Lower lobe of right lung (tissue), 2 donors: ENCODE results near the gene BEND7. TPM values are rescaled to one million over a fixed set of nuclear protein-coding genes. Genes with fewer than 3 reads are reported as not detected.
A peak's percentile ranks its signal among the peaks of the same experiment; 100 is the strongest.

Source experiments
- ATAC-seq, 2 donors: fragments of 200-7000 bp; cut with Tn5 transposase; one replicate each; pipeline ENCODE4 v1.9.1; 2020 to 2022; ENCODE audit warnings: mild to moderate bottlenecking in 2 of 2, moderate library complexity in 2 of 2
- DNase-seq: peaks from one replicate; pipeline ENCODE4 v3.0.0-alpha.2; 2020
- H3K27ac ChIP-seq: fragments of 200-600 bp; one replicate; pipeline ENCODE4 v1.8.0; 2022
- H3K27me3 ChIP-seq: fragments of 200-600 bp; one replicate; pipeline ENCODE4 v1.8.0; 2022; ENCODE audit warnings: low read depth
- H3K36me3 ChIP-seq: fragments of 200-600 bp; one replicate; pipeline ENCODE4 v1.8.0; 2022; ENCODE audit warnings: mild to moderate bottlenecking
- H3K4me1 ChIP-seq: fragments of 200-600 bp; one replicate; pipeline ENCODE4 v1.8.0; 2022
- H3K4me3 ChIP-seq: fragments of 200-600 bp; one replicate; pipeline ENCODE4 v1.8.0; 2022; ENCODE audit warnings: mild to moderate bottlenecking
- H3K9me3 ChIP-seq: fragments of 200-600 bp; one replicate; pipeline ENCODE4 v1.8.0; 2022
- intact Hi-C: fragments of 100-400 bp; cut with DNase I; formaldehyde crosslinking; loops from one replicate; pipeline ENCODE4 v1.11.0; 2022
- total RNA-seq: library from RNA; stranded (reverse); fragmentation: NEBNext Ultra II Directional; extraction: Animal tissue kit (Norgen Biotek cat#: 25700); gene quantifications from one replicate; pipeline ENCODE4 v1.2.1, GENCODE V29; 2021
- TF ChIP-seq, protein P1 (sequence below): fragments of 200-600 bp; IDR thresholded peaks from one replicate; pipeline ENCODE4 v1.8.0; 2022; ENCODE audit warnings: antibody characterized with exemption, mild to moderate bottlenecking
- donor health status: DM: no; HTN: yes; CAD: no; lungs with severe emphysema.

Gene BEND7
- total RNA-seq, 1 donor from 2014 or later, result 16.9 TPM

DNA sequence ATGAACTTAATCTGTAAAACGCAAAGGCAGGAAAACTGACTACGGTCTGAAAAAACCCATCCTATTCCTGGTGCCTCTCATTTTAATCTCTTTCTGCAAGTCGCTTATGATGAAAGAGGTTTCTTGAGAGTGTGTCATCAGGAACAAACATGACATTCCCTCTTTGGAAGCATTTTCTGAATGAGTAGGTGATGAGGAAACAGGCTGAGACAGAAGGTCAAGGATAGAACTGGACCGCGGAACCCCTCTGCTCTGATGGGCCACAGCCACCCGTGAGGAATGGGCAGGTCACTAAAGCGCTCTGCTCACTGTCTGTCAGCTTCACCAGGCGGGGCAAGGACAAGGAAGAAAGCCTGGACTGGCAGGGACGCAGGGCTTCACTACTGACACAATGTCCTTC, 28.6 kb downstream of the BEND7 start:
- no peak overlapping the region for H3K27ac ChIP-seq
- TF ChIP-seq, protein P1, sequence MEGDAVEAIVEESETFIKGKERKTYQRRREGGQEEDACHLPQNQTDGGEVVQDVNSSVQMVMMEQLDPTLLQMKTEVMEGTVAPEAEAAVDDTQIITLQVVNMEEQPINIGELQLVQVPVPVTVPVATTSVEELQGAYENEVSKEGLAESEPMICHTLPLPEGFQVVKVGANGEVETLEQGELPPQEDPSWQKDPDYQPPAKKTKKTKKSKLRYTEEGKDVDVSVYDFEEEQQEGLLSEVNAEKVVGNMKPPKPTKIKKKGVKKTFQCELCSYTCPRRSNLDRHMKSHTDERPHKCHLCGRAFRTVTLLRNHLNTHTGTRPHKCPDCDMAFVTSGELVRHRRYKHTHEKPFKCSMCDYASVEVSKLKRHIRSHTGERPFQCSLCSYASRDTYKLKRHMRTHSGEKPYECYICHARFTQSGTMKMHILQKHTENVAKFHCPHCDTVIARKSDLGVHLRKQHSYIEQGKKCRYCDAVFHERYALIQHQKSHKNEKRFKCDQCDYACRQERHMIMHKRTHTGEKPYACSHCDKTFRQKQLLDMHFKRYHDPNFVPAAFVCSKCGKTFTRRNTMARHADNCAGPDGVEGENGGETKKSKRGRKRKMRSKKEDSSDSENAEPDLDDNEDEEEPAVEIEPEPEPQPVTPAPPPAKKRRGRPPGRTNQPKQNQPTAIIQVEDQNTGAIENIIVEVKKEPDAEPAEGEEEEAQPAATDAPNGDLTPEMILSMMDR, result no peak
- DNase-seq, result no peak
- no peak for ATAC-seq
- H3K9me3 ChIP-seq, result no peaks in the 10 kb centered on the region
- no peaks in the 10 kb centered on the region for H3K4me1 ChIP-seq
- no peak overlapping the region for H3K4me3 ChIP-seq
- intact Hi-C loops, result no loop called here
- no peaks in the 10 kb centered on the region for H3K27me3 ChIP-seq
- peaks cover 22% of the 10 kb centered on the region for H3K36me3 ChIP-seq

GRCh38 chr10:13499150-13499549, 29.7 kb downstream of the BEND7 start:
- H3K27me3 ChIP-seq, result no peaks in the 10 kb centered on the region
- H3K27ac ChIP-seq, result no peak overlapping the region
- H3K4me3 ChIP-seq, result no peak overlapping the region
- H3K4me1 ChIP-seq, result no peaks in the 10 kb centered on the region
- TF ChIP-seq, protein P1, result no peak
- ATAC-seq (no peak), DNase-seq (no peak)
- intact Hi-C loops, result no loop called here
- H3K36me3 ChIP-seq, result peaks cover 22% of the 10 kb centered on the region
- H3K9me3 ChIP-seq, result no peaks in the 10 kb centered on the region

GRCh38 chr10:13496931-13497330, 31.9 kb downstream of the BEND7 start:
- H3K36me3 ChIP-seq, result peaks cover 20% of the 10 kb centered on the region
- TF ChIP-seq, protein P1, result no peak
- H3K4me1 ChIP-seq, result no peaks in the 10 kb centered on the region
- intact Hi-C loops, result no loop called here
- H3K27ac ChIP-seq, result no peak overlapping the region
- ATAC-seq (no peak), DNase-seq (no peak)
- H3K27me3 ChIP-seq, result no peaks in the 10 kb centered on the region
- H3K9me3 ChIP-seq, result no peaks in the 10 kb centered on the region
- no peak overlapping the region for H3K4me3 ChIP-seq

- Histone ChIP-seq H3K4me1 (no peaks in the 10 kb centered on the region), H3K9me3 (no peaks in the 10 kb centered on the region), H3K27me3 (no peaks in the 10 kb centered on the region), H3K27ac (no peak overlapping the region), H3K4me3 (no peak overlapping the region), H3K36me3 (peaks cover 20% of the 10 kb centered on the region)
- TF ChIP-seq, protein P1, result no peak
- intact Hi-C loops, result no loop called here
- DNase-seq (no peak), ATAC-seq (no peak)
These were observed 32.6 kb downstream of the BEND7 start for GRCh38 chr10:13496164-13496563.

DNA sequence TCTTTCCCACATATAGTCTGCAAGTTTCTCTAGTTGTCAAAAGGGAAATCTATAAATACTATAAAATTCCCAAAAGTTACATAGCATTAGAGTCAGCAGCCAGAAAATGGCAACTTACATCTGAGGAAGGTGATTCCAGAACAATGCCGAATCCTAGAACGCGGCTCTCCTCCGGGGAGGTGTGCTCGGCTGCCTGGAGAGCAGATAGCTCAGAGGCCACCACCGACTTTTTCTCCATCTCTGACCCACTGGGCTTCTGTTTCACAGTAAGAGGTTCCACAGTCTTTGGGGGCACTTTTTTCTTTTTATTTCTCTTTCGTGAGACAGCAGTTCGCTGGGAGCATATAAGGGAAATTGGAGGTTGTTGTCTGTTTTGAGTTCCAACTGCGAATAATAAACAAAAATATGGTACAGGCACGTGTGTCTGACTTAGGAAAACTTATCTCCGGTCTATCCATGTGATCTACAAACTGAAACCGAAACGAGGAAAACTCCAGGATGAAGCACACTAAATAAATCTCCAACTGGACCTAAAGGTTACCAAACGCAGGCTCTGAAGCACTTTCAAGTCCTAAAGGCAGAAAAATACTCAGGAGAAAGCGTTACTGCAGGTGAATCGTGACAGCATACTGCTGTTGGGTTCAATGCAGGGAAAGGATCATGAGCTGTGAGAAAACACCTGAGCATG, 36.2 kb downstream of the BEND7 start:
- no peaks in the 10 kb centered on the region for H3K4me1 ChIP-seq
- H3K27me3 ChIP-seq, result no peaks in the 10 kb centered on the region
- TF ChIP-seq, protein P1, result no peak
- ATAC-seq (no peak), DNase-seq (no peak)
- peak overlapping the region; percentile 22 for H3K27ac ChIP-seq
- peaks cover 19% of the 10 kb centered on the region for H3K36me3 ChIP-seq
- peak overlapping the region; percentile 40 for H3K4me3 ChIP-seq
- intact Hi-C loops, result no loop called here
- no peaks in the 10 kb centered on the region for H3K9me3 ChIP-seq
